GM10266 (cell line): ENCODE data around the gene BCAS3.

Source experiments
- DNase-seq: peaks from one replicate; pipeline ENCODE4 v3.0.0; 2012; ENCODE audit errors: extremely low spot score
- TF ChIP-seq, protein P1 (sequence below): IDR thresholded peaks from 2 replicates; pipeline ENCODE4 v1.5.1; 2012; ENCODE audit warnings: mild to moderate bottlenecking, low read depth; ENCODE audit not compliant: control insufficient read depth, insufficient read depth; ENCODE audit errors: missing control alignments

Gene BCAS3

DNA sequence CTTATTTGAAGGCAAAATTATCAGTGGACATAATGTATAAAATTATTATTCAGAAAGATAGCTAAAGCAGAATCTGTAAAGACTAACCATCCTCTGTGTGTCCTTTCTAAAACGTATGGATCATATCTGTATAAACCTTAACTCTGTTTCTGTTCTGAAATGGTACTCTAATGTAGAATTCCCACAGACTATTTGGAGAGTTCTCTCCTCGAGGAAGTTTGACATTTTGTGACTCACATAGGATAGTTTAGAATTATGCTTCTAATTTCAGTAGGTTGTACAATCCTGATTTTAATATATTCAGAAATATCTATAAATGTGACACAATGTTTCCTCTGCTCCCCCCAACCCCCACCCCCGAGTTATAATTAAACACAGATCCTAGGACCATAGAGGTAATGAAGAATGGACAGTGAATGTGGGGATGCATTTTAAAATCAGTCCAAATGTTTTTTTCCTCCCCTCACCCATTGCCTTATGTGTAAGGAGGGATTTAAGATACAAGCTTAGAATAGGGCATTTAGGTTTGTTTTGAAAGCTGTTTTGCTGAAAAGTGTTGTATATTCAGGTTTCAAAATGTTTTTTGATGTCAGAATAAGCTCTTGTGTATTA, 66.8 kb downstream of the BCAS3 start:
- no peak for DNase-seq
- TF ChIP-seq, protein P1, sequence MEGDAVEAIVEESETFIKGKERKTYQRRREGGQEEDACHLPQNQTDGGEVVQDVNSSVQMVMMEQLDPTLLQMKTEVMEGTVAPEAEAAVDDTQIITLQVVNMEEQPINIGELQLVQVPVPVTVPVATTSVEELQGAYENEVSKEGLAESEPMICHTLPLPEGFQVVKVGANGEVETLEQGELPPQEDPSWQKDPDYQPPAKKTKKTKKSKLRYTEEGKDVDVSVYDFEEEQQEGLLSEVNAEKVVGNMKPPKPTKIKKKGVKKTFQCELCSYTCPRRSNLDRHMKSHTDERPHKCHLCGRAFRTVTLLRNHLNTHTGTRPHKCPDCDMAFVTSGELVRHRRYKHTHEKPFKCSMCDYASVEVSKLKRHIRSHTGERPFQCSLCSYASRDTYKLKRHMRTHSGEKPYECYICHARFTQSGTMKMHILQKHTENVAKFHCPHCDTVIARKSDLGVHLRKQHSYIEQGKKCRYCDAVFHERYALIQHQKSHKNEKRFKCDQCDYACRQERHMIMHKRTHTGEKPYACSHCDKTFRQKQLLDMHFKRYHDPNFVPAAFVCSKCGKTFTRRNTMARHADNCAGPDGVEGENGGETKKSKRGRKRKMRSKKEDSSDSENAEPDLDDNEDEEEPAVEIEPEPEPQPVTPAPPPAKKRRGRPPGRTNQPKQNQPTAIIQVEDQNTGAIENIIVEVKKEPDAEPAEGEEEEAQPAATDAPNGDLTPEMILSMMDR = no peak

DNA sequence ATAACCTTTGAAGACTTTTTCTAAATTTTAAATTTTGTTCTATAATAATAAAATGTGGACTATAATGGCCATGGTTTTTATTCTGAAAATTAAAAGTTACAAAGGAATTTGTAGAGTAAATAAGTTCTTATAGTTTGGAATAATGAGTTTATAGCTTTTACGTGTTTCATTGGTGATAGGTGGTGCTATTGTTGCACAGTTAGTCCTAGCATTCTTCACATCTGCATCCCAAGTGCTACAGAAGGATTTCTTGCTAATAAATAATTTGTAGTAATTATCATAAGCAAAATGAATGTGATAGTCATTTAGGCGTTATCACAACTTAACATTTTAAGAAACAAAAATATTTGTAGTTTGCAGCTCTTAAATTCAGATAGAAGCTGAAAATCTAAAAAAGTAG, 67.9 kb downstream of the BCAS3 start:
- TF ChIP-seq, protein P1 = no peak
- no peak for DNase-seq

DNA sequence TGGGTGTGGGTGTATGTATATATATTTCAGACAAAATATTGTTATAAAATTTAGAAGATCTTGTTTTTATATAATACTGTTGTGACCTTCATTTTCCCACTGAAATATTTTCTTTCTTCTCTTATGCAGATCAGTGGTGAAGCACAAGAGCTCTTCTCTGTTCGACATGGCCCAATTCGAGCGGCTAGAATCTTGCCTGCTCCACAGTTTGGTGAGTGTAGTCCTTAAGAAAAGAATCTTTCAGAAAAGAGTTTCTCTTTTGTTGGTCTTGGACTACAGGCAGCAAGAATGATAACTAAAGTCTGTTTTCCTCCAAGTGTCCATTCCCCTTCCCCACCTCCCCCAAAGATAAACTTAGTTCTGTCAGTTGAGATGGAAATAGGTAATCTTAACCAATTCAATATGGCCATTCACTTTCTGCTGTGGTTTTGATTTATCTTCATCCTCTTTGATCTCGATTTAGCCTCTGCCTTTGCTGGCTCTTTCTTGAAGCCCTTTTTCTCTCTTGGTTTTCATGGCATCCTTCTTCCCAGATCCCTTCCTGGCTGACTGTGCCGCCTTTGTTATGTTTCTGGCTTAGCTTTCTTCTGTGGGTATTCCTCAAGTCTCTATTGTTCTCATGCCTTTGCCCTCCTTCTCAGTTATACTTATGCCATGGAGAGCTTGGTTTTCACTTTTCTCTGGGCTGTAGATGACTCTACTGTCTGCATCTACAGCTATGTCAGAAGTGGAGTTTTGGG, 69.6 kb downstream of the BCAS3 start:
- no peak for DNase-seq
- TF ChIP-seq, protein P1 = no peak

DNA sequence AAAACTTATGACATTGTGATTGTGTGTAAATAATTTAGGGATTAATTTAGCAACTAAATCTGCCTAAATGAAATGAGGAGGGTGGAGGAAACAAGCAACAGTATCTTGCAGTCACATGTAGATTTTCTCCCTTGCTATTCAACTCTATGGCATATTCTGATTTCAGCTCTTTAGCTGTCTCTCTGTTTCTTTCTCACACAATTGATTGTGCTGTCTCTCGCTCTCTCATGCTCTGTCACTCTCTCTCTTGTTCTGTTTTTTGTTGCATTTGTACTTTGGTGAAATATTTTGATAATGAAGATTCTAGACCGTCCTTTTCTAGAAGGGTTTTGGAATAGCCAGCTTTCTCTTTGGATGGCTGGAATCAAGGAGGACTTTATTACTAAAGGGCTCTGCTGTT, 70.6 kb downstream of the BCAS3 start:
- no peak for DNase-seq
- TF ChIP-seq, protein P1 = no peak

DNA sequence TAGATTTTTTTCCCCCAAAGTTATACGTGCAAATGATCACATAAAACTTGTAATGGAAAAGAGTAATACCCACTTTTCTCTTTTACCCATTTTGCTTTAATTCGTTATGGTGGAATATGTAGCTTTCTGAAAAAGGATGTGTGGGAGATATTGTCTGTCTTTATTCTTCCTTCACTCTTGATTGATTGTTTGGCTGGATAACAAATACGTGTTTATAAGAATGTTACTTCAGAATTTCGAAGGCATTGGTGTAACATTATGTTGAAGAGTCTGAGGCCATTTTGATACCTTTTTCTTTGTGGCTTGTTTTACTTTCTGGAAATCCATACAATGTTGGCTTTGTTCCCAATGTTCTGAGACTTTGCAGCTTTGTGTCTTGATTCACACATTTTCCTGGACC, 71.4 kb downstream of the BCAS3 start:
- TF ChIP-seq, protein P1 = no peak
- no peak for DNase-seq

DNA sequence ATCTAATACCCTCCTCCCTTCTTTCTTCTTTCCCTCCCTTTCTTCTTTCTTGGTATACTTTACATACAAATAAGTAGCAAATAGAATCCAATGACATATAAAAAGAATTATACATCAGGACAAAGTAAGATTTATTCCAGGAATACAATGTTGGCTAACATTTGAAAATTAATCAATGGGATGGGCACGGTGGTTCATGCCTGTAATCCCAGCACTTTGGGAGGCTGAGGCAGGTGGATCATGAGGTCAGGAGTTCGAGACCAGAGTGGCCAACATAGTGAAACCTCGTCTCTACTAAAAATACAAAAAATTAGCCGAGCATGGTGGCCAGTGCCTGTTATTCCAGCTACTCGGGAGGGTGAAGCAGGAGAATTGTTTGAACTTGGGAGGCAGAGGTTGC, 72.1 kb downstream of the BCAS3 start:
- TF ChIP-seq, protein P1 = no peak
- DNase-seq = no peak

DNA sequence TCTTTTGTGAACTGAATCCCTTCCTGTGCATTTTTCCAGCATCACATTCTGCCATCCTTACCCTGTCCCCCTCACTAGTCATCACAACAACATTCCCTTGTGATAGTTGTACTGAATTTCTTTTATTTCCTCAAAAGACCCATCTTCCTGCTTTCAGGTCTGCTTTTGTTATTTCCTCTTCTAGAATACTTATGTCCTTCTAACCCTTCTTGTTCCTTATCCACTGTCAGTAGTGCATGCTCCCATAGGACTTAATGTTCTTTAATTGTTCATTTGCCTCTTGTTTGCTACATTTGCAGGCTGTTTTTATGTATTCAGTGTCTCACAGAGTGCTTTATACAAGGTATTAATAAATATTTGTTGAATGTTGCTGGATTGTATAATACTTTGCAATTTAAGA, 73.0 kb downstream of the BCAS3 start:
- TF ChIP-seq, protein P1 = no peak
- DNase-seq = no peak
